AG09319 (cell line): Measurements from ENCODE around the gene SV2B.

ENCODE experiments used
- DNase-seq: peaks from one replicate; pipeline ENCODE4 v3.0.0-alpha.2; 2010; ENCODE audit warnings: low read depth; ENCODE audit errors: extremely low read depth
- TF ChIP-seq, protein P1 (sequence below): IDR thresholded peaks from 2 replicates; pipeline ENCODE4 v1.5.1; 2011; ENCODE audit warnings: low read depth, mild to moderate bottlenecking, inconsistent platforms, low read length, moderate library complexity

SV2B gene

DNA sequence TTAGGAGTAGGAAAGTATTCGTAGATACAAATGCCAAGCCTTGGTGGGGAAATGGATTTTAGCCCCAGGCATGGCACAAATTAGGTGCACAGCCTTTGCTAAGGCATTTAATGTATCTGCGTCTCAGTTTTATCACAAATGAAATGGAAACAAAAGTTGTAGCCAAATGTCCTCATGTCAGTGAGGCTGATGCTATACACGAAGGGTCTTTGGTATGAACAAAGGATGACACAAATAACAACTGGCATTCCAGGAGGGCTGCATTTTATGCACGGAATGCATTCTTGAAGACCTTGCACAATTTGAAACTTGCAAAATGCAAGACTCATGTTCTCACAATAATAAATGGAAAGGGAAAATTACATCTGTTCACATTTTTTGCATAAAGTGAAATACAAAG is 181.9 kb downstream of the SV2B start:
- DNase-seq = no peak
- TF ChIP-seq, protein P1, sequence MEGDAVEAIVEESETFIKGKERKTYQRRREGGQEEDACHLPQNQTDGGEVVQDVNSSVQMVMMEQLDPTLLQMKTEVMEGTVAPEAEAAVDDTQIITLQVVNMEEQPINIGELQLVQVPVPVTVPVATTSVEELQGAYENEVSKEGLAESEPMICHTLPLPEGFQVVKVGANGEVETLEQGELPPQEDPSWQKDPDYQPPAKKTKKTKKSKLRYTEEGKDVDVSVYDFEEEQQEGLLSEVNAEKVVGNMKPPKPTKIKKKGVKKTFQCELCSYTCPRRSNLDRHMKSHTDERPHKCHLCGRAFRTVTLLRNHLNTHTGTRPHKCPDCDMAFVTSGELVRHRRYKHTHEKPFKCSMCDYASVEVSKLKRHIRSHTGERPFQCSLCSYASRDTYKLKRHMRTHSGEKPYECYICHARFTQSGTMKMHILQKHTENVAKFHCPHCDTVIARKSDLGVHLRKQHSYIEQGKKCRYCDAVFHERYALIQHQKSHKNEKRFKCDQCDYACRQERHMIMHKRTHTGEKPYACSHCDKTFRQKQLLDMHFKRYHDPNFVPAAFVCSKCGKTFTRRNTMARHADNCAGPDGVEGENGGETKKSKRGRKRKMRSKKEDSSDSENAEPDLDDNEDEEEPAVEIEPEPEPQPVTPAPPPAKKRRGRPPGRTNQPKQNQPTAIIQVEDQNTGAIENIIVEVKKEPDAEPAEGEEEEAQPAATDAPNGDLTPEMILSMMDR = no peak

DNA sequence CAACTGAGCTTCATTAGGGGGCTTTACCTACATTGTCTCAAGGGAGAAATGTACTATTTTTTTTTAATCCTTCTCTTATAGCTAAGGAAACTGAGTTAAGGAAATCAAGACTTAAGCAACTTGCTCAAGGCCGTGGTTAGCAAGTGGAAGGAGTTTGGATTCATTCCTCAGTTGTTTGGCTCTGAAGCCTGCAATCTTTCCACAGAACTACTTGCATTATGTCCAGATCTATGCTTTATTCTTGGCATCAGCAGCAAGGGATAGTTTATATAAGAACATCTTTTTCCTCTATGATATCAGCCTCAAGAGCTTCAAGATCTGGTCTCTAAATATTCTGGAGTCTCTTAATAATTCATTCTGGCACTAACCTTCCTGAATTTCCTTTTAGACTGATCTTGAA is 182.4 kb downstream of the SV2B start:
- TF ChIP-seq, protein P1 = no peak
- DNase-seq = no peak

DNA sequence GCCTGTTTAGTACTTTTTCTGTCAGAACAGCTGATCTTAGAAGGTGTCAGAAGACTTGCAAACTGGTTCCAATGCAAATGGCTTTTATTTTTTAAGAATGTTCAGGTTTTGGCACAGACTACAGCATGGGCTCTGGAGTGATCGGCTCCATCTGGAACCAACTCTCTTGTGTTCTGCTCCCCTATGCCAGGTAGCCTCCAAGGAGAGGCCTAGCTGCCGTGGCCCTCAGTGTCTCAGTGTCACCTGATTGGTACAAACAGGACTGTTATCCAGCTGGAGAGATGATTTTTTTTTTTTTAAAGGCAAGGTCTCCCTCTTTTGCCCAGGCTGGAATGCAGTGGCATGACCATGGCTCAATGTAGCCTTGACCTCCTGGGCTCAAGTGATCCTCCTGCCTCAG is 183.1 kb downstream of the SV2B start:
- TF ChIP-seq, protein P1 = no peak
- no peak for DNase-seq

DNA sequence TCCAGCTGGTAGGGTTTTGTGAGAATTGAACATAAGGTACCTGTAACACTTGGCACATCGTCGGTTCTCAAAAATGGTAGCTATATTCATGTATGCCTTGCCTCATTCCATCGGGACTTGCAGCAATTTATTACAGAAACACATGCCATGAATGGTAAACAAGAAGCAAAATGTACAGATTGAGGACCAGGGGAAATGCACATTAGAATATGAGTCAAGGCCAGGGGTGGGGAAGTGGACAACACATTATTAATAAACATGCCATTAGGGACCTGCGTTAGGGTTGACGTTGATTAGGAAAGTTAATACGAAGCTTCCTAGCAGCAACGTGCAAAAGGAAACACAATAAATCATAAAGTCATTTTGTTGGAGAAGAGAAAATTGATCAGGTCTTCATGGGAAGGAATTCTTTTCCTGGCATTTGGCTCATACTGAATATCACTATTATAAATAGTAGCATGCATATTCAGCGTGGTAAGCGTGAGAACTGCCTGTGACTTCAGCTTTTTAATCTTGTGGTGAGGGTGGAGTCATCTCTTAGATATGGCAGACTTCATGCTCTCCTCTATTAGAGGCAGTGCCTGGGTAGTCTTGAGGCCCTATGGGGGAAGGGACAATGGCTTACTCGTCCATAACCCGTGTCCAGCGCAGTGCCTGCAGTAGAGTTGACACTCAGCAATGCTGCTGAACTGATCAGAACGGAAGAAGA is 184.9 kb downstream of the SV2B start:
- TF ChIP-seq, protein P1 = no peak
- no peak for DNase-seq

DNA sequence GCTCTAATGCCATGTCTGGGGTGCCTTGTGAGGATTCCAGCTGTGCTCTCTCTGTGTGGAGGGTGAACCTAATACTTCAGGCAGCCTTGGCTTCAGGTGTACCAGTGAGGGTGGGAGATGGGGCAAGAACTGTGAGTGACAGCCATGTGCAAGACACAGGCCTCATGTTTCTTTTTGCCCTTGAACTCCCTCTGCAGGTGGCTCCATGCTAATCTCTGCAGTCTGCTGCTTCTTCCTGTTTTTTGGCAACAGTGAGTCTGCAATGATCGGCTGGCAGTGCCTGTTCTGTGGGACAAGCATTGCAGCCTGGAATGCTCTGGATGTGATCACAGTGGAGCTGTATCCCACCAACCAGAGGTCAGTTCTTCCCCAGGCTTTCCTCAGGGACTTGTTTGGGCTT is 189.3 kb downstream of the SV2B start:
- DNase-seq = no peak
- TF ChIP-seq, protein P1 = no peak

DNA sequence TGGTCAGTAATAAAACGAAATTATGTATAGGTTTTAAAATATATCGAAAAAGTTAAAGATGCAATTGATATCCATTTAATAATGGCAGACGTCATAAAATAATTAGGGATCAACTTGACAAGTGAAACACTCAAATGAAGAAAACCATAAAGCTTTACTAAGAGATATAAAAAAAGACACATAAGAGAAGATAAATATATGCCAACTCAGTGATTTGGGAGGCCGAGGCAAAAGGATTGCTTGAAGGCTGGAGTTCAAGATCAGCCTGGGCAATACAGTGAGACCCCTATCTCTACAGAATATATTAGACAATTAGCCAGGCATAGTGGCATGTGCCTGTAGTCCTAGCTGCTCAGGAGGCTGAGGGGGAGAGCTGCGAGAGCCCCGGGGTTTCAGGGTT is 190.5 kb downstream of the SV2B start:
- DNase-seq = no peak
- TF ChIP-seq, protein P1 = no peak

DNA sequence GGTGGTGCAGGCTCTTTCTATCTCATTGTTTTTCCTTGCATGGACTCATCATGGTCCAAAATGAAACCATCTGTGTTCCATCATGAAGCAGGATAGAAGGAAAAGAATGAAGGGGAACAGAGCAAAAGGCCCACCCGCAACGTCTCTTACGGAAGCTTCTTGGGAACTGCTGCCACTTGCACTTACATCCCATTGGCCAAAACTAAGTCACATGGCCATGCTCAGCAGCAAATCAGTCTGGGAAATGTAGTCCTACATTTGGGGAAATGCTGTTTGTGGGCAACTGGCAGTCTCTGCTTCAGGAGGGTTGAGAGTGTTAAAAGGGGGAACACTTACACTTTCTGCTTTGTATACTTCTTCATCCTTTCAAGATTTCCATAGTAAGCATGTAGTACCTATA is 191.6 kb downstream of the SV2B start:
- TF ChIP-seq, protein P1 = no peak
- no peak for DNase-seq
